ENCODE measurements around the gene TIMP2. TPM values are rescaled to one million over a fixed set of nuclear protein-coding genes. Genes with fewer than 3 reads are reported as not detected.

The TIMP2 gene
- total and polyA plus RNA-seq, 2 of the 13 experiments (the other 11 are each of a cell fraction or from before 2014, with no cell fraction given): 3.8 to 8.5 TPM

DNA sequence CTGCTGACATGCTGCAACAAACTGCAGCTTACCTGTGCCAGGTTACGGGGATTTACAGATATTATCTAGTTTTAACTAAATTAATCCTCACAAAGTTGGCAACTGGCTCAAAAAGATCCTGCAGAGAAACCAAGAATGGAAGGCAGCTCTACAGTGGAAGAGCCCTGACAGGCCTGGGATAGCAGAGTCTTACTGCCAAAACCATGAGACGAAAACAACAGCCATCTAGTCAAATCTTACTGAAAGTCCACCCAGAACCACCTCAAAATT lies 92.7 kb downstream of the TIMP2 start (continued):
- TF ChIP-seq PRDM15 (CRISPR knock-in tag; IDR thresholded peaks at IDR 0.05) (no peak), ZSCAN31 (CRISPR knock-in tag; IDR thresholded peaks at IDR 0.05; ENCODE audit: low read depth) (0 out of 2 replicates have a peak, but pooled peaks have one; percentile 20), ZFYVE20 (CRISPR knock-in tag; IDR thresholded peaks at IDR 0.05; ENCODE audit: borderline replicate concordance, low read depth) (no peak), DR1 (CRISPR knock-in tag; IDR thresholded peaks at IDR 0.05) (no peak), ZNF704 (CRISPR knock-in tag; IDR thresholded peaks at IDR 0.05; ENCODE audit: borderline replicate concordance) (no peak), GLI4 (CRISPR knock-in tag; IDR thresholded peaks at IDR 0.05; ENCODE audit: borderline replicate concordance) (0 out of 2 replicates have a peak, but pooled peaks have one; percentile 41), MYPOP (CRISPR knock-in tag; IDR thresholded peaks at IDR 0.05) (no peak), PHF8 (CRISPR knock-in tag; IDR thresholded peaks at IDR 0.05) (no peak), ZNF781 (CRISPR knock-in tag; IDR thresholded peaks at IDR 0.05; ENCODE audit: borderline replicate concordance, not compliant biosample characterization) (peak; percentile 30), ZNF501 (CRISPR knock-in tag; IDR thresholded peaks at IDR 0.05) (0 out of 2 replicates have a peak, but pooled peaks have one; percentile 17), NRL (CRISPR knock-in tag; IDR thresholded peaks at IDR 0.05; ENCODE audit: borderline replicate concordance) (no peak), CEBPZ (IDR thresholded peaks at IDR 0.05; ENCODE audit: low read length) (no peak), ZNF607 (CRISPR knock-in tag; IDR thresholded peaks at IDR 0.05; ENCODE audit: borderline replicate concordance) (no peak), ZNF263 (CRISPR knock-in tag; IDR thresholded peaks at IDR 0.05) (peak; percentile 54; the same call in 1 of the 2 replicates), ZNF780A (CRISPR knock-in tag; IDR thresholded peaks at IDR 0.05) (no peak), ZNF569 (CRISPR knock-in tag; IDR thresholded peaks at IDR 0.05; ENCODE audit: borderline replicate concordance) (no peak), ZNF891 (CRISPR knock-in tag; IDR thresholded peaks at IDR 0.05) (no peak), RBFOX2 (IDR thresholded peaks at IDR 0.05; ENCODE audit: low read depth, low read length) (no peak), HHEX (CRISPR knock-in tag; IDR thresholded peaks at IDR 0.05) (no peak)
- TF ChIP-seq, protein P1, sequence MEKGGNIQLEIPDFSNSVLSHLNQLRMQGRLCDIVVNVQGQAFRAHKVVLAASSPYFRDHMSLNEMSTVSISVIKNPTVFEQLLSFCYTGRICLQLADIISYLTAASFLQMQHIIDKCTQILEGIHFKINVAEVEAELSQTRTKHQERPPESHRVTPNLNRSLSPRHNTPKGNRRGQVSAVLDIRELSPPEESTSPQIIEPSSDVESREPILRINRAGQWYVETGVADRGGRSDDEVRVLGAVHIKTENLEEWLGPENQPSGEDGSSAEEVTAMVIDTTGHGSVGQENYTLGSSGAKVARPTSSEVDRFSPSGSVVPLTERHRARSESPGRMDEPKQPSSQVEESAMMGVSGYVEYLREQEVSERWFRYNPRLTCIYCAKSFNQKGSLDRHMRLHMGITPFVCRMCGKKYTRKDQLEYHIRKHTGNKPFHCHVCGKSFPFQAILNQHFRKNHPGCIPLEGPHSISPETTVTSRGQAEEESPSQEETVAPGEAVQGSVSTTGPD (CRISPR knock-in tag; IDR thresholded peaks at IDR 0.05): no peak
